ENCODE measurements around the gene DCLRE1B.

DNA sequence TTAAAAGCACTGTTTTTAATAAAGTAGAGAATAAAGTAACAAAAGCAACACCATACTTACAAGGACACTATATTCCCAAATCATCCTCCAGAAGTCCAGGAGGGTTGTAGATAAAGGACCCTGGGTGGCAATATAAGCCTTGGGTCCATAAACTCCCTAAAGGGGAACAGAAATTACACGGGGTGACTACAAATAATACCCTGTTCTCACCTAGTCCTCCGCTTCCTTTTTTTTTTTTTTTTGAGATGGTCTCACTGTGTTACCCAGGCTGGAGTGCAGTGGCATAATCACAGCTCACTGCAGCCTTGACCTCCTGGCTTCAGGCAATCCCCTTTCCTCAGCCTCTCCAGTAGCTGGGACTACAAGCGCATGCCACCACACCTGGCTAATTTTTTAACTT is 46.7 kb upstream of the DCLRE1B start:
- TF ChIP-seq, protein P1, sequence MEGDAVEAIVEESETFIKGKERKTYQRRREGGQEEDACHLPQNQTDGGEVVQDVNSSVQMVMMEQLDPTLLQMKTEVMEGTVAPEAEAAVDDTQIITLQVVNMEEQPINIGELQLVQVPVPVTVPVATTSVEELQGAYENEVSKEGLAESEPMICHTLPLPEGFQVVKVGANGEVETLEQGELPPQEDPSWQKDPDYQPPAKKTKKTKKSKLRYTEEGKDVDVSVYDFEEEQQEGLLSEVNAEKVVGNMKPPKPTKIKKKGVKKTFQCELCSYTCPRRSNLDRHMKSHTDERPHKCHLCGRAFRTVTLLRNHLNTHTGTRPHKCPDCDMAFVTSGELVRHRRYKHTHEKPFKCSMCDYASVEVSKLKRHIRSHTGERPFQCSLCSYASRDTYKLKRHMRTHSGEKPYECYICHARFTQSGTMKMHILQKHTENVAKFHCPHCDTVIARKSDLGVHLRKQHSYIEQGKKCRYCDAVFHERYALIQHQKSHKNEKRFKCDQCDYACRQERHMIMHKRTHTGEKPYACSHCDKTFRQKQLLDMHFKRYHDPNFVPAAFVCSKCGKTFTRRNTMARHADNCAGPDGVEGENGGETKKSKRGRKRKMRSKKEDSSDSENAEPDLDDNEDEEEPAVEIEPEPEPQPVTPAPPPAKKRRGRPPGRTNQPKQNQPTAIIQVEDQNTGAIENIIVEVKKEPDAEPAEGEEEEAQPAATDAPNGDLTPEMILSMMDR (IDR thresholded peaks at IDR 0.05): no peak
- no peak for TF ChIP-seq POLR2A (IDR thresholded peaks at IDR 0.05)
